ENCODE results near the gene ZNF662.

Gene ZNF662

GRCh38 chr3:42891042-42891441 is 14.9 kb upstream of the ZNF662 start:
- no peaks in the 10 kb centered on the region for H4K20me1 ChIP-seq (ENCODE audit: insufficient read depth, low read length)
- no peak overlapping the region for H3K4me3 ChIP-seq (ENCODE audit: low read length)
- H3K27me3 ChIP-seq (replicated peaks; ENCODE audit: insufficient read depth, low read length) = no peaks in the 10 kb centered on the region
- H3K79me2 ChIP-seq (ENCODE audit: low read length) = no peaks in the 10 kb centered on the region
- H3K27ac ChIP-seq (ENCODE audit: low read length) = no peak overlapping the region
- H3K4me1 ChIP-seq (ENCODE audit: low read length) = no peaks in the 10 kb centered on the region
- no peaks in the 10 kb centered on the region for H3K36me3 ChIP-seq (replicated peaks; ENCODE audit: insufficient read depth, low read length)
- no peak overlapping the region for H3K4me2 ChIP-seq (ENCODE audit: low read depth, low read length)
- DNase-seq = no peak
- H3K9me3 ChIP-seq (replicated peaks; ENCODE audit: insufficient read depth, low read length) = no peaks in the 10 kb centered on the region
- H3K9ac ChIP-seq (ENCODE audit: low read length) = no peak overlapping the region
- TF ChIP-seq CTCF (IDR thresholded peaks at IDR 0.05; ENCODE audit: low read length) (no peak), EZH2phosphoT487 (IDR thresholded peaks at IDR 0.05; ENCODE audit: low read length) (no peak), EZH2 (optimal IDR thresholded peaks at IDR 0.05; ENCODE audit: low read depth, low read length) (no peak)
- no peak overlapping the region for H2AFZ ChIP-seq (ENCODE audit: low read length)
- no peaks in the 10 kb centered on the region for H3F3A ChIP-seq (ENCODE audit: insufficient read depth, low read length)
- no peaks in the 10 kb centered on the region for H3K9me2 ChIP-seq (replicated peaks; ENCODE audit: insufficient read depth, low read length)

GRCh38 chr3:42892169-42892568 is 13.8 kb upstream of the ZNF662 start:
- TF ChIP-seq CTCF (IDR thresholded peaks at IDR 0.05; ENCODE audit: low read length) (no peak), EZH2 (optimal IDR thresholded peaks at IDR 0.05; ENCODE audit: low read depth, low read length) (no peak), EZH2phosphoT487 (IDR thresholded peaks at IDR 0.05; ENCODE audit: low read length) (no peak)
- no peaks in the 10 kb centered on the region for H3K4me1 ChIP-seq (ENCODE audit: low read length)
- no peak overlapping the region for H3K4me2 ChIP-seq (ENCODE audit: low read depth, low read length)
- H3K9me2 ChIP-seq (replicated peaks; ENCODE audit: insufficient read depth, low read length) = no peaks in the 10 kb centered on the region
- no peaks in the 10 kb centered on the region for H3K79me2 ChIP-seq (ENCODE audit: low read length)
- no peaks in the 10 kb centered on the region for H3K9me3 ChIP-seq (replicated peaks; ENCODE audit: insufficient read depth, low read length)
- H3F3A ChIP-seq (ENCODE audit: insufficient read depth, low read length) = no peaks in the 10 kb centered on the region
- H4K20me1 ChIP-seq (ENCODE audit: insufficient read depth, low read length) = no peaks in the 10 kb centered on the region
- H3K4me3 ChIP-seq (ENCODE audit: low read length) = no peak overlapping the region
- no peaks in the 10 kb centered on the region for H3K36me3 ChIP-seq (replicated peaks; ENCODE audit: insufficient read depth, low read length)
- H3K27ac ChIP-seq (ENCODE audit: low read length) = no peak overlapping the region
- no peak overlapping the region for H2AFZ ChIP-seq (ENCODE audit: low read length)
- H3K9ac ChIP-seq (ENCODE audit: low read length) = no peak overlapping the region
- no peaks in the 10 kb centered on the region for H3K27me3 ChIP-seq (replicated peaks; ENCODE audit: insufficient read depth, low read length)
- DNase-seq = no peak

GRCh38 chr3:42892807-42893206 is 13.1 kb upstream of the ZNF662 start:
- Histone ChIP-seq H3K27ac (ENCODE audit: low read length) (no peak overlapping the region), H4K20me1 (ENCODE audit: insufficient read depth, low read length) (no peaks in the 10 kb centered on the region), H2AFZ (ENCODE audit: low read length) (no peak overlapping the region), H3K27me3 (replicated peaks; ENCODE audit: insufficient read depth, low read length) (no peaks in the 10 kb centered on the region), H3K4me1 (ENCODE audit: low read length) (no peaks in the 10 kb centered on the region), H3K36me3 (replicated peaks; ENCODE audit: insufficient read depth, low read length) (no peaks in the 10 kb centered on the region), H3F3A (ENCODE audit: insufficient read depth, low read length) (no peaks in the 10 kb centered on the region), H3K9me3 (replicated peaks; ENCODE audit: insufficient read depth, low read length) (no peaks in the 10 kb centered on the region), H3K9me2 (replicated peaks; ENCODE audit: insufficient read depth, low read length) (no peaks in the 10 kb centered on the region), H3K4me2 (ENCODE audit: low read depth, low read length) (no peak overlapping the region), H3K9ac (ENCODE audit: low read length) (no peak overlapping the region), H3K4me3 (ENCODE audit: low read length) (no peak overlapping the region), H3K79me2 (ENCODE audit: low read length) (no peaks in the 10 kb centered on the region)
- TF ChIP-seq EZH2phosphoT487 (IDR thresholded peaks at IDR 0.05; ENCODE audit: low read length) (no peak), CTCF (IDR thresholded peaks at IDR 0.05; ENCODE audit: low read length) (no peak), EZH2 (optimal IDR thresholded peaks at IDR 0.05; ENCODE audit: low read depth, low read length) (no peak)
- no peak for DNase-seq
